ENCODE measurements around the gene CPVL. TPM values are rescaled to one million over a fixed set of nuclear protein-coding genes. Genes with fewer than 3 reads are reported as not detected.
A peak's percentile ranks its signal among the peaks of the same experiment; 100 is the strongest.

The CPVL gene
- total RNA-seq, 1 donor from 2014 or later: 25.9 TPM

- DNase-seq (ENCODE audit: low read depth): no peak
- TF ChIP-seq CTCF (IDR thresholded peaks at IDR 0.05; ENCODE audit: insufficient read depth, low read length, poor library complexity, severe bottlenecking): no peak
- H3K36me3 ChIP-seq (ENCODE audit: control insufficient read depth, insufficient read depth, low read length): no peaks in the 10 kb centered on the region
- no peak overlapping the region for H3K4me3 ChIP-seq (ENCODE audit: low read depth, low read length)
- H3K27me3 ChIP-seq (ENCODE audit: control insufficient read depth, insufficient read depth, low read length): no peaks in the 10 kb centered on the region
Observed at GRCh38 chr7:29009947-29010346, 136.4 kb downstream of the CPVL start.

GRCh38 chr7:29008590-29008989, 137.7 kb downstream of the CPVL start:
- Histone ChIP-seq H3K36me3 (ENCODE audit: control insufficient read depth, insufficient read depth, low read length) (no peaks in the 10 kb centered on the region), H3K27me3 (ENCODE audit: control insufficient read depth, insufficient read depth, low read length) (no peaks in the 10 kb centered on the region), H3K4me3 (ENCODE audit: low read depth, low read length) (no peak overlapping the region)
- no peak for TF ChIP-seq CTCF (IDR thresholded peaks at IDR 0.05; ENCODE audit: insufficient read depth, low read length, poor library complexity, severe bottlenecking)
- no peak for DNase-seq (ENCODE audit: low read depth)

- no peak for DNase-seq (ENCODE audit: low read depth)
- Histone ChIP-seq H3K4me3 (ENCODE audit: low read depth, low read length) (no peak overlapping the region), H3K27me3 (ENCODE audit: control insufficient read depth, insufficient read depth, low read length) (no peaks in the 10 kb centered on the region), H3K36me3 (ENCODE audit: control insufficient read depth, insufficient read depth, low read length) (no peaks in the 10 kb centered on the region)
- TF ChIP-seq CTCF (IDR thresholded peaks at IDR 0.05; ENCODE audit: insufficient read depth, low read length, poor library complexity, severe bottlenecking): no peak
Observed at GRCh38 chr7:29007127-29007526, 139.2 kb downstream of the CPVL start.

- no peak for TF ChIP-seq CTCF (IDR thresholded peaks at IDR 0.05; ENCODE audit: insufficient read depth, low read length, poor library complexity, severe bottlenecking)
- peak; percentile 44 for DNase-seq (ENCODE audit: low read depth)
- Histone ChIP-seq H3K36me3 (ENCODE audit: control insufficient read depth, insufficient read depth, low read length) (no peaks in the 10 kb centered on the region), H3K4me3 (ENCODE audit: low read depth, low read length) (no peak overlapping the region), H3K27me3 (ENCODE audit: control insufficient read depth, insufficient read depth, low read length) (no peaks in the 10 kb centered on the region)
Observed at GRCh38 chr7:29005829-29006228, 140.5 kb downstream of the CPVL start.

- H3K36me3 ChIP-seq (ENCODE audit: control insufficient read depth, insufficient read depth, low read length): no peaks in the 10 kb centered on the region
- H3K4me3 ChIP-seq (ENCODE audit: low read depth, low read length): no peak overlapping the region
- no peaks in the 10 kb centered on the region for H3K27me3 ChIP-seq (ENCODE audit: control insufficient read depth, insufficient read depth, low read length)
- DNase-seq (ENCODE audit: low read depth): no peak
- no peak for TF ChIP-seq CTCF (IDR thresholded peaks at IDR 0.05; ENCODE audit: insufficient read depth, low read length, poor library complexity, severe bottlenecking)
Observed at GRCh38 chr7:29005406-29005805, 140.9 kb downstream of the CPVL start.

GRCh38 chr7:29003703-29004102, 142.6 kb downstream of the CPVL start:
- Histone ChIP-seq H3K27me3 (ENCODE audit: control insufficient read depth, insufficient read depth, low read length) (no peaks in the 10 kb centered on the region), H3K4me3 (ENCODE audit: low read depth, low read length) (no peak overlapping the region), H3K36me3 (ENCODE audit: control insufficient read depth, insufficient read depth, low read length) (no peaks in the 10 kb centered on the region)
- no peak for DNase-seq (ENCODE audit: low read depth)
- TF ChIP-seq CTCF (IDR thresholded peaks at IDR 0.05; ENCODE audit: insufficient read depth, low read length, poor library complexity, severe bottlenecking): no peak

Measured in kidney epithelial cell (primary cell).